ENCODE data around the gene ATXN7. TPM values are rescaled to one million over a fixed set of nuclear protein-coding genes. Genes with fewer than 3 reads are reported as not detected.

ATXN7 gene
- total RNA-seq, 1 experiment from 2014 or later: 11.3 TPM

- ChIA-PET POLR2A (ENCODE audit: low non-redundant PET) (no interaction called here), CTCF (no interaction called here)
- intact Hi-C loops (cut with micrococcal nuclease; ENCODE audit: unreplicated experiment): loop anchor here (10.0 kb wide), 1 partner anchor 636 kb away; no protein-coding TSS in a partner anchor
Observed at GRCh38 chr3:63990733-63991132, 127.1 kb downstream of the ATXN7 start.

GRCh38 chr3:63991666-63992065 lies 128.0 kb downstream of the ATXN7 start:
- Histone ChIP-seq H3K27me3 (replicated peaks; ENCODE audit: insufficient read depth, low read depth, low read length, poor library complexity) (no peaks in the 10 kb centered on the region), H3K9me3 (ENCODE audit: low read depth, low read length, poor library complexity, severe bottlenecking) (no peaks in the 10 kb centered on the region), H3K27ac (ENCODE audit: low read depth, low read length, poor library complexity, severe bottlenecking) (no peak overlapping the region), H3K4me3 (ENCODE audit: low read depth, low read length, poor library complexity, severe bottlenecking) (no peak overlapping the region), H3K36me3 (ENCODE audit: insufficient read depth, low read length, poor library complexity, severe bottlenecking) (no peaks in the 10 kb centered on the region), H3K4me1 (ENCODE audit: insufficient read depth, low read length, poor library complexity, severe bottlenecking) (no peaks in the 10 kb centered on the region)
- no peak for DNase-seq (ENCODE audit: low spot score)
- ChIA-PET CTCF (no interaction called here), POLR2A (ENCODE audit: low non-redundant PET) (no interaction called here)
- no peak for TF ChIP-seq CTCF (conservative IDR thresholded peaks at IDR 0.05; ENCODE audit: low read depth, low read length)
- intact Hi-C loops (cut with micrococcal nuclease; ENCODE audit: unreplicated experiment): loop anchor here (10.0 kb wide), 1 partner anchor 637 kb away; no protein-coding TSS in a partner anchor
- no TSS peak for BruUV-seq (replicated peaks)

More at GRCh38 chr3:63990733-63991132, 127.1 kb downstream of the ATXN7 start:
- no TSS peak for BruUV-seq (replicated peaks)
- TF ChIP-seq CTCF (conservative IDR thresholded peaks at IDR 0.05; ENCODE audit: low read depth, low read length) (no peak), EZH2 (IDR thresholded peaks at IDR 0.05; ENCODE audit: borderline replicate concordance, low read depth, low read length, poor library complexity, severe bottlenecking) (no peak)
- H3K27me3 ChIP-seq (replicated peaks; ENCODE audit: insufficient read depth, low read depth, low read length, poor library complexity): no peaks in the 10 kb centered on the region
- H3K4me1 ChIP-seq (ENCODE audit: insufficient read depth, low read length, poor library complexity, severe bottlenecking): no peaks in the 10 kb centered on the region
- H3K4me3 ChIP-seq (ENCODE audit: low read depth, low read length, poor library complexity, severe bottlenecking): no peak overlapping the region
- no peaks in the 10 kb centered on the region for H3K9me3 ChIP-seq (ENCODE audit: low read depth, low read length, poor library complexity, severe bottlenecking)
- H3K27ac ChIP-seq (ENCODE audit: low read depth, low read length, poor library complexity, severe bottlenecking): no peak overlapping the region
- no peak for DNase-seq (ENCODE audit: low spot score)
- no peaks in the 10 kb centered on the region for H3K36me3 ChIP-seq (ENCODE audit: insufficient read depth, low read length, poor library complexity, severe bottlenecking)

- no peaks in the 10 kb centered on the region for H3K4me1 ChIP-seq (ENCODE audit: insufficient read depth, low read length, poor library complexity, severe bottlenecking)
- H3K36me3 ChIP-seq (ENCODE audit: insufficient read depth, low read length, poor library complexity, severe bottlenecking): no peaks in the 10 kb centered on the region
- POLR2A ChIA-PET (ENCODE audit: low non-redundant PET): no interaction called here
- H3K27ac ChIP-seq (ENCODE audit: low read depth, low read length, poor library complexity, severe bottlenecking): no peak overlapping the region
- CTCF ChIA-PET: interaction anchor here (0.7 kb wide), 3 partner anchors 32 to 652 kb away, joined by 3 to 9 read pairs (median 5); no protein-coding TSS in a partner anchor
- no TSS peak for BruUV-seq (replicated peaks)
- intact Hi-C loops (cut with micrococcal nuclease; ENCODE audit: unreplicated experiment): loop anchor here (10.0 kb wide), 1 partner anchor 638 kb away; no protein-coding TSS in a partner anchor
- no peak for DNase-seq (ENCODE audit: low spot score)
- no peak overlapping the region for H3K4me3 ChIP-seq (ENCODE audit: low read depth, low read length, poor library complexity, severe bottlenecking)
- H3K27me3 ChIP-seq (replicated peaks; ENCODE audit: insufficient read depth, low read depth, low read length, poor library complexity): no peaks in the 10 kb centered on the region
- no peak for TF ChIP-seq EZH2 (IDR thresholded peaks at IDR 0.05; ENCODE audit: borderline replicate concordance, low read depth, low read length, poor library complexity, severe bottlenecking)
- TF ChIP-seq CTCF (conservative IDR thresholded peaks at IDR 0.05; ENCODE audit: low read depth, low read length): no peak
- H3K9me3 ChIP-seq (ENCODE audit: low read depth, low read length, poor library complexity, severe bottlenecking): no peaks in the 10 kb centered on the region
Observed at GRCh38 chr3:63992516-63993209, 129.0 kb downstream of the ATXN7 start.
